Lung (tissue), 12 donors: ENCODE results near the gene DENND5A. TPM values are rescaled to one million over a fixed set of nuclear protein-coding genes. Genes with fewer than 3 reads are reported as not detected.
A peak's percentile ranks its signal among the peaks of the same experiment; 100 is the strongest.

Experiments used
- ATAC-seq: fragments of 200-7000 bp; cut with Tn5 transposase; one replicate; pipeline ENCODE4 v1.9.1; 2020; ENCODE audit warnings: moderate number of reproducible peaks; ENCODE audit not compliant: insufficient read depth, low FRiP score
- DNase-seq, 3 donors: peaks; one replicate each; pipeline ENCODE4 v3.0.0-alpha.2; 2013 to 2017
- H3K27ac ChIP-seq, 2 donors: one replicate each; pipeline ENCODE4 v1.5.1; 2013; ENCODE audit warnings: mild to moderate bottlenecking in 2 of 2, moderate library complexity in 2 of 2, control low read depth in 1 of 2, inconsistent platforms in 1 of 2, low read depth in 1 of 2, low read length in 1 of 2
- H3K27me3 ChIP-seq, 3 donors: one replicate each; pipeline ENCODE4 v1.5.1; 2013; ENCODE audit warnings: low read length in 2 of 3; ENCODE audit not compliant: control insufficient read depth in 3 of 3, insufficient read depth in 3 of 3
- H3K36me3 ChIP-seq, 4 donors: one replicate each; pipeline ENCODE4 v1.5.1; 2013; ENCODE audit warnings: low read length in 4 of 4, mild to moderate bottlenecking in 1 of 4, moderate library complexity in 1 of 4; ENCODE audit not compliant: control insufficient read depth in 4 of 4, insufficient read depth in 4 of 4
- H3K4me1 ChIP-seq, 5 donors: one replicate each; pipeline ENCODE4 v1.5.1; 2013; ENCODE audit warnings: low read length in 5 of 5, mild to moderate bottlenecking in 2 of 5, moderate library complexity in 1 of 5; ENCODE audit not compliant: control insufficient read depth in 5 of 5, insufficient read depth in 5 of 5
- H3K4me3 ChIP-seq: one replicate; pipeline ENCODE4 v1.5.1; 2013; ENCODE audit warnings: mild to moderate bottlenecking, control low read depth, moderate library complexity
- H3K9ac ChIP-seq, 2 donors: one replicate each; pipeline ENCODE4 v1.5.1; 2013; ENCODE audit warnings: low read length in 2 of 2, control low read depth in 1 of 2; ENCODE audit not compliant: insufficient read depth in 1 of 2
- H3K9me3 ChIP-seq, 4 donors: one replicate each; pipeline ENCODE4 v1.5.1; 2013; ENCODE audit warnings: low read length in 3 of 4, mild to moderate bottlenecking in 1 of 4, moderate library complexity in 1 of 4; ENCODE audit not compliant: control insufficient read depth in 4 of 4, insufficient read depth in 3 of 4
- WGBS, 2 donors: extraction: QIAGEN DNeasy Blood & Tissue Kit; methylation state at CpG; one replicate each; pipeline ENCODE4 v1.1.7; 2013; 5-methylcytosine and 5-hydroxymethylcytosine counted together
- polyA plus RNA-seq, 2 donors: library from polyadenylated mRNA; stranded (reverse); fragments of 200-250 nt; gene quantifications; one replicate each; pipeline ENCODE4 v1.2.1, GENCODE V29; 2013
- total RNA-seq, 2 donors: library from RNA; depleted of rRNA in 1 of 2; stranded (reverse); fragments of >200 nt in 1 of 2; gene quantifications; one replicate each; pipeline ENCODE4 v1.2.1, GENCODE V29; 2014 to 2021
- TF ChIP-seq, protein P1 (sequence below): IDR thresholded peaks from 2 replicates; pipeline ENCODE4 v1.5.1; 2012; ENCODE audit warnings: mild to moderate bottlenecking; ENCODE audit errors: control extremely low read depth, extremely low read depth
- donor health status: control.
- donor health status: control.
- donor health status: Bipolar disorder and iron deficiency.
- donor health status: healthy.
- donor health status: DM: yes; HTN: yes; CAD: no.

Gene DENND5A
- total and polyA plus RNA-seq, 4 donors = 20.8 to 152 (median 112) TPM

- Histone ChIP-seq H3K36me3 (peaks cover 15 to 29% (median 19%) of the 10 kb centered on the region in 4 donors), H3K9me3 (no peaks in the 10 kb centered on the region), H3K4me3 (no peak overlapping the region), H3K9ac (no peak overlapping the region), H3K27me3 (no peaks in the 10 kb centered on the region), H3K27ac (peak overlapping the region in 1 of 2 donors; percentile 71), H3K4me1 (peaks cover 0 to 12% (median 6%) of the 10 kb centered on the region in 5 donors)
- WGBS, 2 donors = 19 to 24% methylated on average over 10 of the region's 10 CpGs
- TF ChIP-seq, protein P1, sequence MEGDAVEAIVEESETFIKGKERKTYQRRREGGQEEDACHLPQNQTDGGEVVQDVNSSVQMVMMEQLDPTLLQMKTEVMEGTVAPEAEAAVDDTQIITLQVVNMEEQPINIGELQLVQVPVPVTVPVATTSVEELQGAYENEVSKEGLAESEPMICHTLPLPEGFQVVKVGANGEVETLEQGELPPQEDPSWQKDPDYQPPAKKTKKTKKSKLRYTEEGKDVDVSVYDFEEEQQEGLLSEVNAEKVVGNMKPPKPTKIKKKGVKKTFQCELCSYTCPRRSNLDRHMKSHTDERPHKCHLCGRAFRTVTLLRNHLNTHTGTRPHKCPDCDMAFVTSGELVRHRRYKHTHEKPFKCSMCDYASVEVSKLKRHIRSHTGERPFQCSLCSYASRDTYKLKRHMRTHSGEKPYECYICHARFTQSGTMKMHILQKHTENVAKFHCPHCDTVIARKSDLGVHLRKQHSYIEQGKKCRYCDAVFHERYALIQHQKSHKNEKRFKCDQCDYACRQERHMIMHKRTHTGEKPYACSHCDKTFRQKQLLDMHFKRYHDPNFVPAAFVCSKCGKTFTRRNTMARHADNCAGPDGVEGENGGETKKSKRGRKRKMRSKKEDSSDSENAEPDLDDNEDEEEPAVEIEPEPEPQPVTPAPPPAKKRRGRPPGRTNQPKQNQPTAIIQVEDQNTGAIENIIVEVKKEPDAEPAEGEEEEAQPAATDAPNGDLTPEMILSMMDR = peak; percentile 91
- DNase-seq = peak; percentile 78 to 84 (median 83)
- ATAC-seq = peak; percentile 91
Observed at GRCh38 chr11:9137293-9138132, 127.6 kb downstream of the DENND5A start.

- Histone ChIP-seq H3K4me3 (no peak overlapping the region), H3K27ac (no peak overlapping the region), H3K9ac (no peak overlapping the region), H3K36me3 (peaks cover 9 to 24% (median 15%) of the 10 kb centered on the region in 4 donors), H3K9me3 (no peaks in the 10 kb centered on the region), H3K27me3 (no peaks in the 10 kb centered on the region), H3K4me1 (peaks cover 0 to 12% (median 6%) of the 10 kb centered on the region in 5 donors)
- TF ChIP-seq, protein P1 = no peak
- ATAC-seq (no peak), DNase-seq (no peak)
- 91 to 94% methylated on average over 2 of the region's 2 CpGs for WGBS, 2 donors
Observed at GRCh38 chr11:9136741-9137140, 128.4 kb downstream of the DENND5A start.

DNA sequence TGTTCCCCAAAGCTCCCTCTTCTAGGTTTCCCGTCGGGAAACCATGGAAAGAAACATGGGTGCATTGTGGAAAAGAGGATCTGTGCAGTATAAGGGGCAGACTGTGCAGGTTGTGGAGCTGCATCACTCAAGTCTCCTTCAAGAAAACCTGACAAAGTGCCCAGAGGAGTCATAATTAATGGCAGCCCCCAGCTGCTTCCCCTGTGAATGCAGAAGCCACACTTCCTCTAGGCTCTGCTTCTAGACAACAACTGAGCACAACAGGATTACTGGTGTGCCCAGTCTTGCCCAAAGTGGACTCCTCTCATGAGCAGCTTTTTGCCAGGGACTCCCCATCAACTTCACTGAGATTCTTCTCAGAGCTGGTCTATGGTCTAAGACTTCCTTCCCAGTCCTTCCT, 131.2 kb downstream of the DENND5A start:
- TF ChIP-seq, protein P1 = no peak
- no peak for DNase-seq
- no peak overlapping the region for H3K9ac ChIP-seq
- 92 to 97% methylated on average over 2 of the region's 2 CpGs for WGBS, 2 donors
- H3K9me3 ChIP-seq = no peaks in the 10 kb centered on the region
- peaks cover 0 to 6% (median 5%) of the 10 kb centered on the region in 5 donors for H3K4me1 ChIP-seq
- no peak overlapping the region for H3K4me3 ChIP-seq
- H3K36me3 ChIP-seq = peaks cover 0 to 12% (median 5%) of the 10 kb centered on the region in 4 donors
- no peak for ATAC-seq
- H3K27ac ChIP-seq = no peak overlapping the region
- H3K27me3 ChIP-seq = no peaks in the 10 kb centered on the region
